Central memory CD8-positive, alpha-beta T cell (primary cell): ENCODE measurements around the gene ADAMTS8.

Source experiments
- ATAC-seq: fragments of 150-1000 bp; cut with Tn5 transposase; replicated peaks from 2 replicates; pipeline ENCODE4 v1.10.0; 2022; ENCODE audit warnings: mild to moderate bottlenecking, moderate FRiP score, moderate number of reproducible peaks; ENCODE audit not compliant: poor library complexity, severe bottlenecking; ENCODE audit errors: extremely low read depth
- DNase-seq, 2 donors: peaks; one replicate each; pipeline ENCODE4 v3.0.0; 2021; ENCODE audit warnings: low spot score in 2 of 2
- H3K27ac Mint-ChIP-seq: one replicate; pipeline ENCODE4 v1.8.0; 2022; ENCODE audit warnings: low read depth, mild to moderate bottlenecking, moderate library complexity, mixed read lengths
- H3K27me3 Mint-ChIP-seq: one replicate; pipeline ENCODE4 v1.8.0; 2022; ENCODE audit warnings: mixed read lengths
- H3K36me3 Mint-ChIP-seq: one replicate; pipeline ENCODE4 v1.8.0; 2022; ENCODE audit warnings: mild to moderate bottlenecking, moderate library complexity, mixed read lengths; ENCODE audit not compliant: insufficient read depth
- H3K4me1 Mint-ChIP-seq: one replicate; pipeline ENCODE4 v1.8.0; 2022; ENCODE audit warnings: mixed read lengths
- H3K4me3 Mint-ChIP-seq: one replicate; pipeline ENCODE4 v1.8.0; 2022; ENCODE audit warnings: mild to moderate bottlenecking, moderate library complexity, mixed read lengths
- H3K9me3 Mint-ChIP-seq: one replicate; pipeline ENCODE4 v1.8.0; 2022; ENCODE audit warnings: mixed read lengths

Gene ADAMTS8

GRCh38 chr11:130428316-130429119 lies at the start of gene ADAMTS8:
ADAMTS8 (minus strand) TSS chr11:130428609; CDS start chr11:130428286, 323 bp downstream.
- no peaks in the 10 kb centered on the region for H3K36me3 Mint-ChIP-seq
- no peaks in the 10 kb centered on the region for H3K9me3 Mint-ChIP-seq
- DNase-seq: no peak
- peak within 1 kb of the TSS; percentile 69 for H3K4me3 Mint-ChIP-seq
- peak; percentile 35 for ATAC-seq
- H3K4me1 Mint-ChIP-seq: peaks cover 14% of the 10 kb centered on the region
- no peak within 1 kb of the TSS for H3K27ac Mint-ChIP-seq
- H3K27me3 Mint-ChIP-seq: peaks cover 71% of the 10 kb centered on the region

- Mint-ChIP-seq H3K4me1 (no peaks in the 10 kb centered on the region), H3K36me3 (no peaks in the 10 kb centered on the region), H3K27me3 (peaks cover 20% of the 10 kb centered on the region), H3K4me3 (no peak overlapping the region), H3K27ac (no peak overlapping the region), H3K9me3 (no peaks in the 10 kb centered on the region)
- ATAC-seq: no peak
- DNase-seq: no peak
These were observed 49.3 kb upstream of the ADAMTS8 start for GRCh38 chr11:130477586-130478203.

GRCh38 chr11:130476922-130477491 lies 48.6 kb upstream of the ADAMTS8 start:
- peaks cover 16% of the 10 kb centered on the region for H3K27me3 Mint-ChIP-seq
- no peak overlapping the region for H3K4me3 Mint-ChIP-seq
- H3K36me3 Mint-ChIP-seq: no peaks in the 10 kb centered on the region
- ATAC-seq (no peak), DNase-seq (no peak)
- no peaks in the 10 kb centered on the region for H3K4me1 Mint-ChIP-seq
- no peak overlapping the region for H3K27ac Mint-ChIP-seq
- H3K9me3 Mint-ChIP-seq: no peaks in the 10 kb centered on the region

GRCh38 chr11:130476200-130476921 lies 48.0 kb upstream of the ADAMTS8 start:
- no peak for ATAC-seq
- Mint-ChIP-seq H3K4me3 (no peak overlapping the region), H3K27ac (no peak overlapping the region), H3K27me3 (peaks cover 16% of the 10 kb centered on the region), H3K36me3 (no peaks in the 10 kb centered on the region), H3K9me3 (no peaks in the 10 kb centered on the region), H3K4me1 (no peaks in the 10 kb centered on the region)
- peak in 1 of 2 donors; percentile 0 for DNase-seq

GRCh38 chr11:130475426-130476053 lies 47.1 kb upstream of the ADAMTS8 start:
- DNase-seq (no peak), ATAC-seq (no peak)
- Mint-ChIP-seq H3K36me3 (no peaks in the 10 kb centered on the region), H3K27me3 (peaks cover 16% of the 10 kb centered on the region), H3K4me1 (no peaks in the 10 kb centered on the region), H3K9me3 (no peaks in the 10 kb centered on the region), H3K4me3 (no peak overlapping the region), H3K27ac (no peak overlapping the region)

GRCh38 chr11:130474637-130475400 lies 46.4 kb upstream of the ADAMTS8 start:
- DNase-seq: no peak
- no peaks in the 10 kb centered on the region for H3K36me3 Mint-ChIP-seq
- H3K27ac Mint-ChIP-seq: no peak overlapping the region
- no peaks in the 10 kb centered on the region for H3K4me1 Mint-ChIP-seq
- H3K9me3 Mint-ChIP-seq: no peaks in the 10 kb centered on the region
- ATAC-seq: no peak
- peaks cover 16% of the 10 kb centered on the region for H3K27me3 Mint-ChIP-seq
- no peak overlapping the region for H3K4me3 Mint-ChIP-seq

GRCh38 chr11:130473795-130474377 lies 45.5 kb upstream of the ADAMTS8 start:
- ATAC-seq: no peak
- no peak overlapping the region for H3K27ac Mint-ChIP-seq

GRCh38 chr11:130473056-130473794 lies 44.8 kb upstream of the ADAMTS8 start:
- Mint-ChIP-seq H3K27ac (no peak overlapping the region), H3K4me3 (no peak overlapping the region), H3K9me3 (no peaks in the 10 kb centered on the region), H3K27me3 (peaks cover 16% of the 10 kb centered on the region), H3K4me1 (no peaks in the 10 kb centered on the region), H3K36me3 (no peaks in the 10 kb centered on the region)
- ATAC-seq (no peak), DNase-seq (no peak)

More at GRCh38 chr11:130473795-130474377, 45.5 kb upstream of the ADAMTS8 start:
- H3K27me3 Mint-ChIP-seq: peaks cover 16% of the 10 kb centered on the region
- no peak overlapping the region for H3K4me3 Mint-ChIP-seq
- H3K9me3 Mint-ChIP-seq: no peaks in the 10 kb centered on the region
- no peak for DNase-seq
- H3K36me3 Mint-ChIP-seq: no peaks in the 10 kb centered on the region
- H3K4me1 Mint-ChIP-seq: no peaks in the 10 kb centered on the region

- no peak for ATAC-seq
- H3K27me3 Mint-ChIP-seq: peaks cover 16% of the 10 kb centered on the region
- no peaks in the 10 kb centered on the region for H3K36me3 Mint-ChIP-seq
- DNase-seq: no peak
- no peak overlapping the region for H3K4me3 Mint-ChIP-seq
- H3K4me1 Mint-ChIP-seq: no peaks in the 10 kb centered on the region
- H3K9me3 Mint-ChIP-seq: no peaks in the 10 kb centered on the region
- H3K27ac Mint-ChIP-seq: no peak overlapping the region
These were observed 44.1 kb upstream of the ADAMTS8 start for GRCh38 chr11:130472434-130472961.

GRCh38 chr11:130471731-130472433 lies 43.5 kb upstream of the ADAMTS8 start:
- peaks cover 12% of the 10 kb centered on the region for H3K27me3 Mint-ChIP-seq
- no peaks in the 10 kb centered on the region for H3K4me1 Mint-ChIP-seq
- no peaks in the 10 kb centered on the region for H3K36me3 Mint-ChIP-seq
- no peak overlapping the region for H3K4me3 Mint-ChIP-seq
- no peak overlapping the region for H3K27ac Mint-ChIP-seq
- ATAC-seq (no peak), DNase-seq (no peak)
- H3K9me3 Mint-ChIP-seq: no peaks in the 10 kb centered on the region
